ENCODE data around the gene AMER2.
"Not testable (repeated sequence)": the region's sequence is repeated elsewhere in the genome, so short reads cannot be mapped to it uniquely, and the experiment has no call there.

The AMER2 gene

GRCh38 chr13:25180775-25181537, 8.9 kb upstream of the AMER2 start:
- DNase-seq, result no peak

DNA sequence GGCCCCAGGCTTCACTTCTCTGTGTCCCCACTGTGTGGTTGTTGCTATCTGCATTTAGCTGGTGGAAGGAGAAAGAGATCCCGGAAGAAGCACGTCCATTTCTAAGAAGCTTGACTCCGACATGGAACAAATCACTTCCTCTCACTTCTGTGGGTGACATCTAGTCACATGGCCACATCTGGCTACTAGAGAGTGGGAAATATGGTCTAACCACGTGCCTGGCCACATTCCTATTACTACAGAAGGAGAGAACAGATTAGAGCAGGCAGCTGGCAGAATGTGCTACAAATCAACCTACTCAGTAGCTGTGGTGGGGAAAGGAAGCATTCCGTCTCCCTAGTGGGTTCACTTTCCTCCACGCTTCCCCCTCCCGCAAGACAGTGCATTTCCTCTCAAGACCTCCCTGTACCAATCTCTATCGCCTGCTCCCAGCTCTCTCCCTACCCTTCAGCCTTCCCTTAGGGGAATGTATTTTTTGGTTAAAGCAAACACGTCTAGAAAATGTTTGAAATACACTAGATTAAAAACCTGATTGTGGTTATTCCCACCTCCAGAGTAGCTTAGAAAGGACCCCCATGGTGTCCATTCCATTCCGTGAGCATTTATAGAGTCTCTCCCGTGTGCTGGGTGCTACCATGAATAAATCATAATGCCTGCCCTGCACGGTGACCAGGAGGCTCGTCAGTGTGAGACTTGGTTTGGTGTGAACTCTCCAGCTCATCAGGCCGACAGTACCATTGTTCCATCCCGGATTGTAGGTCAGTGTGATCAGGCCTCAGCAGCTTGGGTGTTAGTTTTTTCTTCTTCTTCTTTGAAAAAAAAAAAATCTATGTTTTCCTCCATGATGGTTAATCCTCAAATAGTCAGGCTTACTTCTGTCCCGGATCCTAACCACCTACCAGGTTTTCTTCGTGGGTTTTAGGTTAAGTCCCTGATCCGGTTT, 8.0 kb upstream of the AMER2 start:
- DNase-seq, result no peak

DNA sequence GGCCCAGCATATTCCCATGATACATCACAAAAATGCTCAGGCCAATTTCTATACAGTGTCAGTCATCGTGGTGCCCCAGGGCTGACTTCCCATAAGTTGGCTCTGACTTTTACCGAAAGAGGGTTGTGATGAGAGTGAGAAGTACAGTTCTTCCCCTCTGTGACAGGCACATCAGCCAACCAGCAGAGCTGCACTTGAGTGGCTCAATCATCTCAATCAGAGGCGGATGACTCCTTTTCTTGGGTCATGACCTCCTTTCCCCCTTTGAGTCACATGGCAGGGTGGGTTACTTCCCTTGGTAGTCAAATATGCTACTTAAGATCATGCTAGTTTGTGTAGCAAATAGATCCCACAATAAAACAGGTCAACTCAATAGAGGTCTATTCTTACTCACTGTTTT, 6.9 kb upstream of the AMER2 start:
- DNase-seq, result no peak

GRCh38 chr13:25178070-25178469, 6.0 kb upstream of the AMER2 start:
- DNase-seq, result no peak

GRCh38 chr13:25177636-25178035, 5.5 kb upstream of the AMER2 start:
- DNase-seq, result no peak

DNA sequence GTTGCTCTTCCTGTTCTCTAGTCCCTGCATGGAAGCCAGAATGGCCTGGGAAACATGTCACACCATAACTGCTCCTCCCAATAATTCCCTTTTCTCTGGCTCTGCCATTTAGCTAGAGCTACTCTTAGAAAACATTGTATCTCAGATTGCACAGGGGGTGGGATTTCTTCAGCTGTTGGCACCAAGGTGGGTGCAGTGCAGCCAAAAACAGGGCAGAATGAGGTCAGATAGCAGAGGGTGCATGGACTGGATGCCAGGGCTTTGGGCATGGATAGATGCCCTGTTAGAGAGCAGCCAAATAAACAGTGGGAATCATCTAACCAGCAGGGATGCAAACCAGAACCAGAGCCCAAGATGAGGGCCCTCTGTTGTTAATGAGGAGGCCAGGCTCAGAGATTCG, 4.9 kb upstream of the AMER2 start:
- no peak for DNase-seq

- DNase-seq, result no peak
Measured at GRCh38 chr13:25175431-25175830, 3.3 kb upstream of the AMER2 start.

DNA sequence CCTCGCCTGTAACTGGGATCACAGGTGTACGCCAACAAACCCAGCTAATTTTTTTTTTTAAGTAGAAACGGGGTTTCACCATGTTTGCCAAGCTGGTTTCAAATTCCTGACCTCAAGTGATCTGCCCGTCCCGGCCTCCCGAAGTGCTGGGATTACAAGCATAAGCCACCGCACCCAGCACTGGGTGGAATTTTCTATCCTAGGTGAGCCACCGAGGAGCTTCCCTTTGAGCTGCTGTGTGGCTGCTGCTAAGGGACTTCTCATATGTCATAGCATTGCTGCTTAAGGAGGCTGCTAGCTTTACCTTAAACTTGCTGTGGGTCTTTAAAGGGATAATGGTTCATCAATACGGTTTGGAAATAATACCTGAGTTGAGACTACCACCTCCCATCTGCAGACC, 2.9 kb upstream of the AMER2 start:
- no peak for DNase-seq

- DNase-seq, result no peak
Measured at GRCh38 chr13:25174304-25174703, 2.2 kb upstream of the AMER2 start.

DNA sequence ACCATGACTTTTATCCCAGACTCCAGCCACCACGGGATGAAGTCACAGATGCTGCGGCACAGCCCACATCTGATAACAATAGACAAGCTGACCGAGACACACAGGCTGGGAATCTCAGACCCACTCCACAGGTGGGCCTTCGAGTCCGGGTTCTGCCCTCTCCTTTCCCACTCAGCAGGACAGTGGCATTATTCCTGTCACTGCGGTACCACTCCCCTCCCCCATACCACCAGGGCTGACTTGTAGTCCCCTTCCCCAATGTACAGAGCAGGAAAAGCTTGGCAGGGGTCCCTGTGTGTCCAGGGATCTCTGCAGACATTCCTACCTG, 179 bp upstream of the AMER2 start:
- no peak for DNase-seq

GRCh38 chr13:25171170-25171516, 945 bp downstream of the AMER2 start:
- DNase-seq, result peak; percentile 77

GRCh38 chr13:25170554-25171111, 1.5 kb downstream of the AMER2 start:
- DNase-seq, result peak; percentile 28

GRCh38 chr13:25169951-25170553, 2.0 kb downstream of the AMER2 start:
- DNase-seq, result no peak

DNA sequence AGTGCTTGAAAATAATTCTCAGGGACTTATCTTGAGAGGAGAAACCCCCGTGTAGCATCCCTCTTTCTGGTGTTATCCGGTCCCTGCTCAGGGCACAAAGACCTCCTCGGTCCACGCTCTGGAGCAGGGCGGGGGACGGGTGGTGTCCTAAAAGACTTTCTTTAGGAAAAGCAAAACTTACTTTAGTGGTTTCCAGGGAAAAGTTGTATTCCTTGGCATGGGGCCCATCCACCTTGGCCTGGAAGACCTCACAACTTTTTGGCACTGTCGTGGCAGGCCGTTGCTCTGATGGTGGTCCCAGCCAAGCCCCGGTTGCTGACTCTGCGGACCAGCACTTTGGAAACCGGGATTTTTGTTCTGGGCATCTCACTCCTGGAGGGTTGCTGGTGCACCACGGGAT, 2.7 kb downstream of the AMER2 start:
- DNase-seq, result no peak

- no peak for DNase-seq
Measured at GRCh38 chr13:25168790-25169189, 3.3 kb downstream of the AMER2 start.

- DNase-seq, result no peak
Measured at GRCh38 chr13:25167382-25168174, 4.5 kb downstream of the AMER2 start.

DNA sequence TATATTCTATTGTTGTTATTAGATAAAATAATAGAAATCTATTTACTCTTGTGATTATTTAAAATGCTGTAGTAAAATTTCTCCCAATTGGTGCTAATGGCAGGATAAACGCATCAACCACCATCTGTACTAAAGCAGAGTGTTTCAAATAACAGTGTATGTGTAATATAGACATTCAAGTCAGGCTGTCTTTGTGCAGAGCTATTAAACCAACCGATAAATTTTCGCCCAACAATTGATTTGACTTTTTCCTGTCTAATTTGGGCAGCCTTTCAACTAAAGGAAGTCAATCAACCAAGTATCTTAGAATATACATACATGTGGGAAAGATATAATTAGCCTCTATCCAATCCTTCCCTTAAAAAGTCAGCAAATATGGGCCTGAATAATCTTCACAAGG, 5.8 kb downstream of the AMER2 start:
- DNase-seq, result no peak

DNA sequence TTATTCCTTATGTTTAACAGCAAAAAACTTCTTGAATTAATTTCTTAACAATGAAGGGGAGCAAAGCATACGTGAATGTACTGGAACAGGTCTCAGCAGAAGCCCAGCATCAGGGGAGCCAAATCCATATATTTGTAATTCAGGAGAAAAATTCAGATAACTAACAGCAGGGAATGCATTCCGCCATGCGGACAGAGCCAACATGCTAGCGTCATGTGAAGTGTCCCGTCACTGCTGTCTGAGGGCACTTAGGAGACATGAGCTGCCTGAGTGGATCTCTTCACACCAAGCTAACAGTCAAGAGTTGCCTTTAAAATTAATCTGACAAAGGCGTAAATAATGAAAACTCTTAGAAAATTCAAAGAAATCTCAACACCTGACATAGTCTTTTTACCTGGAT, 6.4 kb downstream of the AMER2 start:
- no peak for DNase-seq

DNA sequence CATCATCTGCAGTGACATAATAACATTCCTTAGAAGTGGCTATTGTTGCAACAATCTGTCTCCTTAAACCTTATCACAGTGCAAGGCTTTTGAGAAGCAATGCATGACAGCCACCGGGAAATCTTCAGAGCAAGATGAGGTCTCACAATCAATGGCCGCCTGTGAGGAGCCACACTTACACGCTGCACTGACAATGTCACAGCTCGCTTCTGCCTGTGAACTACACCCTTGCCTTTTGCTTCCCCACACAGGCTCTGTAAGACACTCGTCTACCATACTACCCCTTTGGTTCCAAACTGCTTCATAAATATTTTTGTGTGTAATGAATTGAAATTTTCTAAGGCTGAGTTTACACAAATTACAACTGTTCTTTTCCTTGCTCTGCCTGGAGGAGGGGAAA, 6.9 kb downstream of the AMER2 start:
- not testable (repeated sequence) for DNase-seq

DNA sequence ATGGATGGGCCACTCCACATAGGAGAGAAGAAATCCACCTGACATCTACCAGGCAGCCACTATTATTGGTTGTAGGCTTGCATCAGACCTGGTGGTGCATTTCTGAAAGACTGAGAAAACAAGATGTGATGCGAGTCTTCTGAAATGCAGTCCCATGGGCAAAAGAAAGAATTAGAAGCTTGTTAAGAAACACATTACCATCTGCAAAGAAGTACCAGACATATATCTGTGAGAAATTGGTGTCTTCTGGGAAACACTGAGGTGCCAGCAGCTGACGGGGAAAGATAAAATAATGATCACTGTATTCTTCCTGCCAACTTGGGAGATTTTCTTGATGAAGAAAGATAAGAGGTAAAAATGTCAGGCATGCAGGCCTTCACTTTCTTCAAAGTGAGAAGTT, 14.4 kb downstream of the AMER2 start:
- no peak for DNase-seq

DNA sequence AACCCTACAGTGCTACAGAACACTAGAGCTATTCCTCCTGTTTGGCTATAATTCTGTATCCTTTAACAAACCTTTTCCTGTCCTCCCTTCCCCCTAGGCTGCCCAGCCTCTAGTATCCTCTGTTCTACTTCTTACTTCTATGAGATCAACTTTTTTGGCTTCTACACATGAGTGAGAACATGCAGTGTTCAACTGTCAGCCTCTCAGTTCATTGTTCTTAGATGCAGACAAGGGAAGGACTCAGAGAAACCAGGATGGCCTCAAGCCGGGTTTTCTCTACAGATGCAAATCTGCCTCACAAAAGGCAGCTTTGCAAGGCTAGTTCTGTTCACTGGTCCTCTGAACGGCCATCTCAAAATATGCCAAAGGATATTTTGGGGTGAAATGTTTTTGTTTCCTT, 18.4 kb downstream of the AMER2 start:
- no peak for DNase-seq

GRCh38 chr13:25151626-25152195, 20.4 kb downstream of the AMER2 start:
- DNase-seq, result no peak

DNA sequence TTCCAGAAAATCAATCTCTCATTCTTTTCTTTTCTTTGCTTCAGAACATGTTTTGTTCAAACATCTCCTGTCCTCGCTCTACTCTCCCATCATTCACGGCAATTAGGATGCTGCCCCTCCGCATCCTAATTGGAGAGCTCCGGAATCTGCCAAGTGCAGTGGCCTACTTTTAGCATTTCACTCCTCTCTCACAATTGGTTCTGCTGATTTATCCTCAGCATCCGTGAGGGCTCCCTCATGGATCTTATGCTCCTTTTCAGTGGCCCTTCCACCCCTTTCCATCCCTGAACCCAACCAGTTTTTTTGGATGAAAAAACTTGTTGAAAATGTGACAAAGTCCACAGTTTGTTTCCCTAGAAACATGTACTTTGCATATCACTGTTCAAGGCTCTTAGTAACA, 22.4 kb downstream of the AMER2 start:
- DNase-seq, result no peak

All from NCI-H1092 treated with DMSO at 0.1 percent for 48 hours (cell line).